ENCODE results near the gene IPO5.
A peak's percentile ranks its signal among the peaks of the same experiment; 100 is the strongest.

Gene IPO5

DNA sequence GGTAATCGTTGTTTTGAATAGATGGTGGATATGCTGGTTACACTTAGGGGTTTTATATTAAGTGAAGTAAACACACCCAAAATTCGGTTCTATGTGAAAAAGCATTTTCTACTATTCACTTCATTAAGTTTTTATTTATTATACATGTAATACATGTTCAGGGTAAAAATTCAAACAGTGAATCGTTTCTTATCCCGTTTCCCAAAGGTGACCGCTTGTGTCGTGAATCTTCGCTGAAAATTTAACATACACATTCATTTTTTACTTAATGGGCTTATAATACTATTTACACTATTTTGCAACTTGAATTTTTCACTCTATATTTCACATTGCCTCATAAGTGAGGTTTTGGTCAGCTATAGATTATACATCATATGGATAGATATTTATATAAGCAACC lies 24.5 kb downstream of the IPO5 start:
- DNase-seq (ENCODE audit: extremely low read depth, low read depth) = no peak
- TF ChIP-seq, protein P1, sequence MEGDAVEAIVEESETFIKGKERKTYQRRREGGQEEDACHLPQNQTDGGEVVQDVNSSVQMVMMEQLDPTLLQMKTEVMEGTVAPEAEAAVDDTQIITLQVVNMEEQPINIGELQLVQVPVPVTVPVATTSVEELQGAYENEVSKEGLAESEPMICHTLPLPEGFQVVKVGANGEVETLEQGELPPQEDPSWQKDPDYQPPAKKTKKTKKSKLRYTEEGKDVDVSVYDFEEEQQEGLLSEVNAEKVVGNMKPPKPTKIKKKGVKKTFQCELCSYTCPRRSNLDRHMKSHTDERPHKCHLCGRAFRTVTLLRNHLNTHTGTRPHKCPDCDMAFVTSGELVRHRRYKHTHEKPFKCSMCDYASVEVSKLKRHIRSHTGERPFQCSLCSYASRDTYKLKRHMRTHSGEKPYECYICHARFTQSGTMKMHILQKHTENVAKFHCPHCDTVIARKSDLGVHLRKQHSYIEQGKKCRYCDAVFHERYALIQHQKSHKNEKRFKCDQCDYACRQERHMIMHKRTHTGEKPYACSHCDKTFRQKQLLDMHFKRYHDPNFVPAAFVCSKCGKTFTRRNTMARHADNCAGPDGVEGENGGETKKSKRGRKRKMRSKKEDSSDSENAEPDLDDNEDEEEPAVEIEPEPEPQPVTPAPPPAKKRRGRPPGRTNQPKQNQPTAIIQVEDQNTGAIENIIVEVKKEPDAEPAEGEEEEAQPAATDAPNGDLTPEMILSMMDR (IDR thresholded peaks at IDR 0.05; ENCODE audit: low read depth, low read length, missing control alignments) = no peak
- peak overlapping the region; percentile 58 for H3K4me3 ChIP-seq (replicated peaks; ENCODE audit: low read depth, low read length)

DNA sequence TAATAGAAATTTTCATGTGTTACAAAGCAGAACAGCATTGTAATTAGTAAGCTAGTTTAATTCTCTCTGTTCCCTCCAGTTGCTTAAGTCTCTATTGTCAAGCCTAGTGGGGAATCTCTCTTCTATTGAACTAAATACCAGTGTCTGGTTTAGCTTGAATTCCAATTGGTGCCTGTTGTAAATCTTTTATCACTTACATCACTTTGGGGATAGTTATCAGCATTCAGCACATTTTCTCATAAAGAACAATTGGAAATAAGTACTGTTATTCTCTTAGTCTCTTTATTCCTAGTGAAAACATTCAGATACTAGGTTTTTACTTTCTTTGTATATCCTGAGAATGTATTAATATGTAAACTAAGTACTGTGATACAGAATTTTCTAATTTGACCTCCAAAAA lies 25.2 kb downstream of the IPO5 start:
- no peak for DNase-seq (ENCODE audit: extremely low read depth, low read depth)
- peak overlapping the region; percentile 58 for H3K4me3 ChIP-seq (replicated peaks; ENCODE audit: low read depth, low read length)
- TF ChIP-seq, protein P1 (IDR thresholded peaks at IDR 0.05; ENCODE audit: low read depth, low read length, missing control alignments) = no peak

DNA sequence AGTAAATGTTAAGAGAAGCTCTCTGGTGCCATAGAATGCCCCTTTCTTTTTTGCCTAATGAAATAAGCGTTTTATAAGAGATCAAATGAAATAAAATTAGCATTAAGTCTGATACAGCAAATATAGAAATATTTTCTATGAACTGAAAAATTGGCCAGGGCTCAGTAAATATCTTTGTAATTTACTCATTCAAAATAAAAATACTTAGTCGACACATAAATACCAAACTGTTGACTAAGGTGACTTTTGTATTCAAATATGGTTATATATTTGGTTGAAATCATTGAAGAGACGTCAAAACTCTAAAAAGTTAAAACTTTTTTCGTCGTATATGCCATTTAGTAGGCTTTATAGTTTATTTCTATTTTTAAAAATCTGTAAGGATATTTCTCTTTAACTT lies 25.6 kb downstream of the IPO5 start:
- peak overlapping the region; percentile 58; the same call in 1 of the 2 replicates for H3K4me3 ChIP-seq (replicated peaks; ENCODE audit: low read depth, low read length)
- no peak for DNase-seq (ENCODE audit: extremely low read depth, low read depth)
- TF ChIP-seq, protein P1 (IDR thresholded peaks at IDR 0.05; ENCODE audit: low read depth, low read length, missing control alignments) = no peak

DNA sequence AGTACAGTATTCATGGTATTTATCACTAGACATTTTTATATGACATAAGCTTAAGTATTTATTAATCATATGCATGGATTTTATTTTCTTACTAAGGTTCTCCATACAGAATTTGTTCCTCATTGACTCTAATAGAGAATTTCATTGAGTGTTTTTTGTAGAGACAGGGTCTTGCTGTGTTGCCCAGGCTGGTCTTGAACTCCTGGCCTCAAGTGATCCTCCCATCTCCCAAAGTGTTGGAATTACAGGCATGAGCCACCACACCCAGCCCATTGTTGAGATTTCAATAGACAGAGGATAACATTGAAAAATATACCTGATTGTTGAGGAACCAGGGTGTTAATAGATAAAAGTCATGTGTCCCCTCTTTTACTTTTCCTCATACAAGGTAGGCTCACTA lies 26.1 kb downstream of the IPO5 start:
- no peak overlapping the region; the same call in 1 of the 2 replicates for H3K4me3 ChIP-seq (replicated peaks; ENCODE audit: low read depth, low read length)

DNA sequence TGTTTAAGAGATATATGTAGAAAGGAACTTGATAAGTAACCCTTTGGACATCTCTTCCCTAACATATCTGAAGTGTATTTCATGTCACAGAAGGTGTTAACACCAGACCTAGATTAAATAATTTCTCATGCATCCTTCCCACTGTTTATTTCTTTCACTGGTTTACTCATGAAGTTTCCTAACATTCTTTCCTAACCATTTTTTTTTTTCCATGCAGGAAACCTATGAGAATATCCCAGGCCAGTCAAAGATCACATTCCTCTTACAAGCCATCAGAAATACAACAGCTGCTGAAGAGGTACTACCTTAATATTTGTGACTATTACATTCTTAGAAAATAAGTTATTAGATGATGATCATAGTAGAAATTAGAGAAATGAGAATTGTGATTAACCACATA lies 28.8 kb downstream of the IPO5 start:
- TF ChIP-seq, protein P1 (IDR thresholded peaks at IDR 0.05; ENCODE audit: low read depth, low read length, missing control alignments) = no peak
- no peak overlapping the region for H3K4me3 ChIP-seq (replicated peaks; ENCODE audit: low read depth, low read length)
- DNase-seq (ENCODE audit: extremely low read depth, low read depth) = no peak

More for the DNA sequence above, 26.1 kb downstream of the IPO5 start:
- no peak for DNase-seq (ENCODE audit: extremely low read depth, low read depth)
- TF ChIP-seq, protein P1 (IDR thresholded peaks at IDR 0.05; ENCODE audit: low read depth, low read length, missing control alignments) = no peak

DNA sequence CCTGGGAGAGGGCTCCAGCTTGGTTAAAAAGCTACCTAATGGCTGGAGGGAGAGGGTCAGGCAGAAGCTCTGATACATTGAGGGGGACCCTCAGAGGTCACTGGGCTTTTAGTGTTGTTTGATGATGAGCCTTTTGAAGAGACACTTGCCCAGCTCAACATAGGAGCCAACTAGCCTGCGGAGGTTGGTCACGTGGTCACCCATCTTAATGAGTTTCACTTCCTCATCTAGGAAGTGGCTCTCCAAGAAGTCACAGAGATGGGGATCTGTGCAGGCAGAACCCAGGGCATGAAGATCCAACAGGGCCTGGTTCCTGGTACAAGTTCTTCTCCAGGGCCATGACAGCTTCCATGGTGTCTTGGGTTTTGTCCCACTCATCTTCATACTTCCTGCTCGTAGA lies 33.4 kb downstream of the IPO5 start:
- DNase-seq (ENCODE audit: extremely low read depth, low read depth) = no peak
- TF ChIP-seq, protein P1 (IDR thresholded peaks at IDR 0.05; ENCODE audit: low read depth, low read length, missing control alignments) = no peak
- H3K4me3 ChIP-seq (replicated peaks; ENCODE audit: low read depth, low read length) = no peak overlapping the region

DNA sequence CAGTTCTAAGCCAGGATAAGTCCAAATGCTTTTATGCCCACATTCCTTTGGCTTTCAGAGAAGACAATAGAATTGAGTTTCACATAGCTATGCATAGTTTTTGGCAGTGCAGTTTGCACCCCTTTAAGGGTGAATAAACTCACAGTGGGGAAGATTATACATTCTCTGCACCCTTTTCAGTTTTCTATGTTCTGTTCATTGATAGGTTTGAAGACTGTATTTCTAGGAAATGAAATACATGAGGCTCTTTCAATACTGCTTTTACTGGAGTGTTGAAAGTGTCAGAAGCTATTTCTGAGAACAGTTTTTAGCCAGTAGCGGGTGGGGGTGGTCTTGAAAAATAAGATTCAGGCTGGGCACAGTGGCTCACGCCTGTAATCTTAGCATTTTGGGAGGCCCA lies 46.2 kb downstream of the IPO5 start:
- DNase-seq (ENCODE audit: extremely low read depth, low read depth) = no peak
- TF ChIP-seq, protein P1 (IDR thresholded peaks at IDR 0.05; ENCODE audit: low read depth, low read length, missing control alignments) = no peak
- no peak overlapping the region for H3K4me3 ChIP-seq (replicated peaks; ENCODE audit: low read depth, low read length)
